ENCODE data around the gene CIDEC.

DNA sequence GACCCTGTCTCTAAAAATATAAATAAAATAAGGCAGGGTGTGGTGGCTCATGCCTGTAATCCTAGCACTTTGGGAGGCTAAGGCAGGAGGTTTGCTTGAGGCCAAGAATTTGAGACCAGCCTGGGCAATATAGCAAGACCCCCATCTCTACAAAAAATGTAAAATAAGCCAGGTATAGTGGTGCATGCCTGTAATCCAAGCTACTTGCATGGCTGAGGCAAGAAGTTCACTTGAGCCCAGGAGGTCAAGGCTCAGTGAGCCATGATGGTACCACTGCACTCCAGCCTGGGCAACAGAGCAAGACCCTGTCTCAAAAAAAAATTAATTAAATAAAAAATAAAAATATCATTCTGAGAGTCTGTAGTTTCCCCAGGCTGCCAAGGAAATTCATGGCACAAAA, 6.3 kb upstream of the CIDEC start:
- TF ChIP-seq POLR2AphosphoS5 (IDR thresholded peaks at IDR 0.05) (no peak), POLR2A (IDR thresholded peaks at IDR 0.05) (no peak)
- TF ChIP-seq, protein P1, sequence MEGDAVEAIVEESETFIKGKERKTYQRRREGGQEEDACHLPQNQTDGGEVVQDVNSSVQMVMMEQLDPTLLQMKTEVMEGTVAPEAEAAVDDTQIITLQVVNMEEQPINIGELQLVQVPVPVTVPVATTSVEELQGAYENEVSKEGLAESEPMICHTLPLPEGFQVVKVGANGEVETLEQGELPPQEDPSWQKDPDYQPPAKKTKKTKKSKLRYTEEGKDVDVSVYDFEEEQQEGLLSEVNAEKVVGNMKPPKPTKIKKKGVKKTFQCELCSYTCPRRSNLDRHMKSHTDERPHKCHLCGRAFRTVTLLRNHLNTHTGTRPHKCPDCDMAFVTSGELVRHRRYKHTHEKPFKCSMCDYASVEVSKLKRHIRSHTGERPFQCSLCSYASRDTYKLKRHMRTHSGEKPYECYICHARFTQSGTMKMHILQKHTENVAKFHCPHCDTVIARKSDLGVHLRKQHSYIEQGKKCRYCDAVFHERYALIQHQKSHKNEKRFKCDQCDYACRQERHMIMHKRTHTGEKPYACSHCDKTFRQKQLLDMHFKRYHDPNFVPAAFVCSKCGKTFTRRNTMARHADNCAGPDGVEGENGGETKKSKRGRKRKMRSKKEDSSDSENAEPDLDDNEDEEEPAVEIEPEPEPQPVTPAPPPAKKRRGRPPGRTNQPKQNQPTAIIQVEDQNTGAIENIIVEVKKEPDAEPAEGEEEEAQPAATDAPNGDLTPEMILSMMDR (IDR thresholded peaks at IDR 0.05) = no peak
